ENCODE results near the gene PCDHA1.

The PCDHA1 gene

DNA sequence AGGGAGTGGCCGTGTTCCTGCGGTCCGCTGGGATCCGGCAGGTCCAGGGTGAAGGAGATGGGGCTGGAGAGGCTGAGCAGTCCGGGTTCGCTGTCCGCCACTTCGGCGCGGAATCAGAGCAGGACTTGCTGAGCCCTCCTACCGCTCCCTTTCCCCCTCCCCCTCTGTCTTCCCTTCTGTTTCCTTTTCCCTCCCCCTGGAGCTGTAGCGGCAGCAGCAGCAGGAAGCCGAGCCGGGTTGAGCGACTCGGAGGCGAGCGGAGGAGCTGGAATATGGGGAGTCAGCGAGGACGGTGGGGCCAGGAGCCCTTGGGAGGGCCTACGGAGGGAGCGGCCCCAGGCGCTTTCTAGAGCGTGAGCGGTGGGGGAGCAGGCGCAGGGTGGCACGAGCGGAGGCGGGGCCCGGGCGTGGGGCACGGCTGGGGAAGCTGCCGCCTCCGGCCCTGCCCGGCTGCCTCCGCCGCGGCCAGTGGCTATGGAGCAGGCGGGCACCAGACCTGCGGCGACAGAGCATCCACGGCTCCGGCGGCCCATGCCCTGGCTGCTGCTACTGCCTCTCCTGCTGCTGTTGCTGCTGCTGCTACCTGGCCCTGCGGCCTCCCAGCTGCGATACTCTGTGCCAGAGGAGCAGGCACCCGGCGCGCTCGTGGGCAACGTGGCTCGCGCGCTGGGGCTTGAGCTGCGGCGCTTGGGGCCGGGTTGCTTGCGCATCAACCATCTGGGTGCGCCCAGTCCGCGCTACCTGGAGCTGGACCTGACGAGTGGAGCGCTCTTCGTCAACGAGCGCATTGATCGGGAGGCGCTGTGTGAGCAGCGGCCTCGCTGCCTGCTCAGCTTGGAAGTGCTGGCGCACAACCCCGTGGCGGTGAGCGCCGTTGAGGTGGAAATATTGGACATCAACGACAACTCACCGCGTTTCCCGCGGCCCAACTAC is 180.6 kb downstream of the PCDHA1 start, which contains the start of gene PCDHAC2 (continued):
- TF ChIP-seq, protein P1, sequence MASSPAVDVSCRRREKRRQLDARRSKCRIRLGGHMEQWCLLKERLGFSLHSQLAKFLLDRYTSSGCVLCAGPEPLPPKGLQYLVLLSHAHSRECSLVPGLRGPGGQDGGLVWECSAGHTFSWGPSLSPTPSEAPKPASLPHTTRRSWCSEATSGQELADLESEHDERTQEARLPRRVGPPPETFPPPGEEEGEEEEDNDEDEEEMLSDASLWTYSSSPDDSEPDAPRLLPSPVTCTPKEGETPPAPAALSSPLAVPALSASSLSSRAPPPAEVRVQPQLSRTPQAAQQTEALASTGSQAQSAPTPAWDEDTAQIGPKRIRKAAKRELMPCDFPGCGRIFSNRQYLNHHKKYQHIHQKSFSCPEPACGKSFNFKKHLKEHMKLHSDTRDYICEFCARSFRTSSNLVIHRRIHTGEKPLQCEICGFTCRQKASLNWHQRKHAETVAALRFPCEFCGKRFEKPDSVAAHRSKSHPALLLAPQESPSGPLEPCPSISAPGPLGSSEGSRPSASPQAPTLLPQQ (tag by site-specific recombination; IDR thresholded peaks at IDR 0.05), result peak; percentile 80
- TF ChIP-seq, protein P2, sequence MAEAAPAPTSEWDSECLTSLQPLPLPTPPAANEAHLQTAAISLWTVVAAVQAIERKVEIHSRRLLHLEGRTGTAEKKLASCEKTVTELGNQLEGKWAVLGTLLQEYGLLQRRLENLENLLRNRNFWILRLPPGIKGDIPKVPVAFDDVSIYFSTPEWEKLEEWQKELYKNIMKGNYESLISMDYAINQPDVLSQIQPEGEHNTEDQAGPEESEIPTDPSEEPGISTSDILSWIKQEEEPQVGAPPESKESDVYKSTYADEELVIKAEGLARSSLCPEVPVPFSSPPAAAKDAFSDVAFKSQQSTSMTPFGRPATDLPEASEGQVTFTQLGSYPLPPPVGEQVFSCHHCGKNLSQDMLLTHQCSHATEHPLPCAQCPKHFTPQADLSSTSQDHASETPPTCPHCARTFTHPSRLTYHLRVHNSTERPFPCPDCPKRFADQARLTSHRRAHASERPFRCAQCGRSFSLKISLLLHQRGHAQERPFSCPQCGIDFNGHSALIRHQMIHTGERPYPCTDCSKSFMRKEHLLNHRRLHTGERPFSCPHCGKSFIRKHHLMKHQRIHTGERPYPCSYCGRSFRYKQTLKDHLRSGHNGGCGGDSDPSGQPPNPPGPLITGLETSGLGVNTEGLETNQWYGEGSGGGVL (tag by site-specific recombination; IDR thresholded peaks at IDR 0.05), result peak; percentile 54
- TF ChIP-seq BCL11B (tag by site-specific recombination; IDR thresholded peaks at IDR 0.05; ENCODE audit: low read depth) (no peak), ZNF560 (tag by site-specific recombination; IDR thresholded peaks at IDR 0.05; ENCODE audit: borderline replicate concordance) (peak; percentile 38; the same call in 1 of the 2 replicates)
- TF ChIP-seq, protein P3, sequence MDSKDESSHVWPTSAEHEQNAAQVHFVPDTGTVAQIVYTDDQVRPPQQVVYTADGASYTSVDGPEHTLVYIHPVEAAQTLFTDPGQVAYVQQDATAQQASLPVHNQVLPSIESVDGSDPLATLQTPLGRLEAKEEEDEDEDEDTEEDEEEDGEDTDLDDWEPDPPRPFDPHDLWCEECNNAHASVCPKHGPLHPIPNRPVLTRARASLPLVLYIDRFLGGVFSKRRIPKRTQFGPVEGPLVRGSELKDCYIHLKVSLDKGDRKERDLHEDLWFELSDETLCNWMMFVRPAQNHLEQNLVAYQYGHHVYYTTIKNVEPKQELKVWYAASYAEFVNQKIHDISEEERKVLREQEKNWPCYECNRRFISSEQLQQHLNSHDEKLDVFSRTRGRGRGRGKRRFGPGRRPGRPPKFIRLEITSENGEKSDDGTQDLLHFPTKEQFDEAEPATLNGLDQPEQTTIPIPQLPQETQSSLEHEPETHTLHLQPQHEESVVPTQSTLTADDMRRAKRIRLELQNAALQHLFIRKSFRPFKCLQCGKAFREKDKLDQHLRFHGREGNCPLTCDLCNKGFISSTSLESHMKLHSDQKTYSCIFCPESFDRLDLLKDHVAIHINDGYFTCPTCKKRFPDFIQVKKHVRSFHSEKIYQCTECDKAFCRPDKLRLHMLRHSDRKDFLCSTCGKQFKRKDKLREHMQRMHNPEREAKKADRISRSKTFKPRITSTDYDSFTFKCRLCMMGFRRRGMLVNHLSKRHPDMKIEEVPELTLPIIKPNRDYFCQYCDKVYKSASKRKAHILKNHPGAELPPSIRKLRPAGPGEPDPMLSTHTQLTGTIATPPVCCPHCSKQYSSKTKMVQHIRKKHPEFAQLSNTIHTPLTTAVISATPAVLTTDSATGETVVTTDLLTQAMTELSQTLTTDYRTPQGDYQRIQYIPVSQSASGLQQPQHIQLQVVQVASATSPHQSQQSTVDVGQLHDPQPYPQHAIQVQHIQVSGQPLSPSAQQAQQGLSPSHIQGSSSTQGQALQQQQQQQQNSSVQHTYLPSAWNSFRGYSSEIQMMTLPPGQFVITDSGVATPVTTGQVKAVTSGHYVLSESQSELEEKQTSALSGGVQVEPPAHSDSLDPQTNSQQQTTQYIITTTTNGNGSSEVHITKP (tag by site-specific recombination; IDR thresholded peaks at IDR 0.05), result peak; percentile 84

DNA sequence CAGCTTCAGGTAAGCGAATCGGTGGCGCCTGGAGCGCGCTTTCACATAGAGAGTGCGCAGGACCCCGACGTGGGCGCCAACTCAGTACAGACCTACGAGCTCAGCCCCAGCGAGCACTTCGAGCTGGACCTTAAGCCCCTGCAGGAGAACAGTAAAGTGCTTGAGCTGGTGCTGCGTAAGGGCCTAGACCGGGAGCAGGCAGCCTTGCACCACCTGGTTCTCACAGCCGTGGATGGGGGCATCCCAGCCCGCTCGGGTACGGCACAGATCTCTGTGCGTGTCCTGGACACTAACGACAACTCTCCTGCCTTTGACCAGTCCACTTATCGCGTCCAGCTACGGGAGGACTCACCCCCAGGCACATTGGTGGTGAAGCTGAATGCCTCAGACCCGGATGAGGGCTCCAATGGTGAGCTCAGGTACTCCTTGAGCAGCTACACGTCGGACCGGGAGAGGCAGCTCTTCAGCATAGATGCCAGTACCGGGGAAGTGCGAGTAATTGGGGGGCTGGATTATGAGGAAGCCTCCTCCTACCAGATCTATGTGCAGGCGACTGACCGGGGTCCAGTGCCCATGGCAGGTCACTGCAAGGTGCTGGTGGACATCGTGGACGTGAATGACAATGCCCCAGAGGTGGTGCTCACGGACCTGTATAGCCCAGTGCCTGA is 181.4 kb downstream of the PCDHA1 start:
- Histone ChIP-seq H3K9me3 (ENCODE audit: control insufficient read depth, insufficient read depth, low read depth, low read length) (no peaks in the 10 kb centered on the region), H3K27ac (ENCODE audit: extremely low read depth, low read depth, low read length) (no peak overlapping the region), H3K4me1 (ENCODE audit: control insufficient read depth, insufficient read depth, low read length) (peaks cover 5% of the 10 kb centered on the region; the same call in 1 of the 2 replicates), H3K36me3 (ENCODE audit: control insufficient read depth in 2 of 2, insufficient read depth in 1 of 2, low read length in 2 of 2) (no peaks in the 10 kb centered on the region), H3K4me3 (ENCODE audit: low read depth, low read length) (no peak overlapping the region)
- CTCF ChIA-PET, result no interaction called here
- TF ChIP-seq ZNF114 (tag by site-specific recombination; IDR thresholded peaks at IDR 0.05) (no peak), SP2 (tag by site-specific recombination; IDR thresholded peaks at IDR 0.05) (no peak)
- POLR2A ChIA-PET, result interaction anchor here (1.7 to 1.8 kb wide), 2 partner anchors 37 to 41 kb away, joined by 6 to 7 read pairs; partner anchors contain the start of gene PCDHAC1

DNA sequence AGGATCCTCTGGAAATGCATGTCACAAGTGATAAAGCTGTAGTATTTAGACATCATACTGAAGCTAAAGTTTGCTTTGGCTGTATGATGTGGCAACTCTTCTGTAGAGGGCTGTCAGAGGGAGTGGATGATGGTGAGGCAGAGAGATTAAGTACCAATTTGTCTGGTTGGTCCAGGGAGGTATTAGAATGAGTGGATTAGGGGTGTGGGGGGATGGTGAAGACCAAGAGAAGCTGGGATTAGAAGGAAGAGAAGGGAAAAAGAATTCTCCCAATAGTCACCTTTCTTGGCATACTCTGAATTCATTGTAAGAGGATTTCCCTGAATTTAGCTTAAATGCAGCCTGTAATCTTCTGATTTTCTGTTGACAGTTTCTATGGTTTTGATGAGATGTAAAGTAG is 183.9 kb downstream of the PCDHA1 start:
- Histone ChIP-seq H3K9me3 (ENCODE audit: control insufficient read depth, insufficient read depth, low read depth, low read length) (no peaks in the 10 kb centered on the region), H3K4me3 (ENCODE audit: low read depth, low read length) (no peak overlapping the region), H3K27ac (ENCODE audit: extremely low read depth, low read depth, low read length) (no peak overlapping the region), H3K4me1 (ENCODE audit: control insufficient read depth, insufficient read depth, low read length) (peaks cover 2% of the 10 kb centered on the region; the same call in 1 of the 2 replicates), H3K36me3 (ENCODE audit: control insufficient read depth in 2 of 2, insufficient read depth in 1 of 2, low read length in 2 of 2) (no peaks in the 10 kb centered on the region)
- ChIA-PET POLR2A (no interaction called here), CTCF (interaction anchor here (0.6 to 1.8 kb wide), 4 partner anchors 11 to 955 kb away, joined by 3 to 7 read pairs (median 4); no protein-coding TSS in a partner anchor)
- TF ChIP-seq ZNF404 (tag by site-specific recombination; IDR thresholded peaks at IDR 0.05) (no peak), PRDM1 (tag by site-specific recombination; IDR thresholded peaks at IDR 0.05) (no peak), ZNF521 (tag by site-specific recombination; IDR thresholded peaks at IDR 0.05) (no peak), WT1 (tag by site-specific recombination; IDR thresholded peaks at IDR 0.05) (no peak), ZNF626 (tag by site-specific recombination; IDR thresholded peaks at IDR 0.05) (no peak), GLIS1 (tag by site-specific recombination; IDR thresholded peaks at IDR 0.05) (no peak), GFI1B (tag by site-specific recombination; IDR thresholded peaks at IDR 0.05) (no peak), ZNF169 (tag by site-specific recombination; IDR thresholded peaks at IDR 0.05) (no peak), ZNF175 (tag by site-specific recombination; IDR thresholded peaks at IDR 0.05) (no peak), ZNF830 (tag by site-specific recombination; IDR thresholded peaks at IDR 0.05; ENCODE audit: low read depth) (no peak), ZNF747 (tag by site-specific recombination; IDR thresholded peaks at IDR 0.05) (no peak)
- TF ChIP-seq, protein P4, sequence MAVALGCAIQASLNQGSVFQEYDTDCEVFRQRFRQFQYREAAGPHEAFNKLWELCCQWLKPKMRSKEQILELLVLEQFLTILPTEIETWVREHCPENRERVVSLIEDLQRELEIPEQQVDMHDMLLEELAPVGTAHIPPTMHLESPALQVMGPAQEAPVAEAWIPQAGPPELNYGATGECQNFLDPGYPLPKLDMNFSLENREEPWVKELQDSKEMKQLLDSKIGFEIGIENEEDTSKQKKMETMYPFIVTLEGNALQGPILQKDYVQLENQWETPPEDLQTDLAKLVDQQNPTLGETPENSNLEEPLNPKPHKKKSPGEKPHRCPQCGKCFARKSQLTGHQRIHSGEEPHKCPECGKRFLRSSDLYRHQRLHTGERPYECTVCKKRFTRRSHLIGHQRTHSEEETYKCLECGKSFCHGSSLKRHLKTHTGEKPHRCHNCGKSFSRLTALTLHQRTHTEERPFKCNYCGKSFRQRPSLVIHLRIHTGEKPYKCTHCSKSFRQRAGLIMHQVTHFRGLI (tag by site-specific recombination; IDR thresholded peaks at IDR 0.05), result no peak
